H9 (cell line): Measurements from ENCODE around the gene ANGPTL3. TPM values are rescaled to one million over a fixed set of nuclear protein-coding genes. Genes with fewer than 3 reads are reported as not detected.

Experiments
- DNase-seq: peaks from one replicate; pipeline ENCODE4 v3.0.0-alpha.2; 2017
- H2AFZ ChIP-seq: one replicate; pipeline ENCODE4 v1.6.1; 2013; ENCODE audit warnings: mild to moderate bottlenecking, low read length, control low read depth, moderate library complexity
- H2AK5ac ChIP-seq: 2 replicates; pipeline ENCODE4 v1.6.1; 2013; ENCODE audit warnings: low read length, control low read depth, mixed read lengths; ENCODE audit not compliant: insufficient read length
- H2BK120ac ChIP-seq: one replicate; pipeline ENCODE4 v1.6.1; 2013; ENCODE audit warnings: low read depth, mild to moderate bottlenecking, low read length, control low read depth, inconsistent platforms; ENCODE audit not compliant: poor library complexity, severe bottlenecking
- H2BK12ac ChIP-seq: 2 replicates; pipeline ENCODE4 v1.6.1; 2013; ENCODE audit warnings: low read length, control low read depth, mixed read lengths, low read depth; ENCODE audit not compliant: insufficient read length
- H2BK15ac ChIP-seq: 2 replicates; pipeline ENCODE4 v1.6.1; 2013; ENCODE audit warnings: low read depth, low read length, control low read depth
- H2BK20ac ChIP-seq: one replicate; pipeline ENCODE4 v1.6.1; 2013; ENCODE audit warnings: low read depth, mild to moderate bottlenecking, low read length, control low read depth, inconsistent platforms; ENCODE audit not compliant: poor library complexity, severe bottlenecking
- H2BK5ac ChIP-seq: 2 replicates; pipeline ENCODE4 v1.6.1; 2013; ENCODE audit warnings: low read length, control low read depth, mixed read lengths; ENCODE audit not compliant: insufficient read length
- H3K14ac ChIP-seq: 2 replicates; pipeline ENCODE4 v1.6.1; 2013; ENCODE audit warnings: low read length, control low read depth; ENCODE audit not compliant: insufficient read depth
- H3K18ac ChIP-seq: 2 replicates; pipeline ENCODE4 v1.6.1; 2013; ENCODE audit warnings: low read depth, mild to moderate bottlenecking, mixed read lengths, low read length, control low read depth; ENCODE audit not compliant: insufficient read length
- H3K23ac ChIP-seq: 2 replicates; pipeline ENCODE4 v1.6.1; 2013; ENCODE audit warnings: low read length, control low read depth, mixed read lengths, low read depth; ENCODE audit not compliant: insufficient read length
- H3K23me2 ChIP-seq: 2 replicates; pipeline ENCODE4 v1.6.1; 2013; ENCODE audit warnings: low read depth, mild to moderate bottlenecking, mixed read lengths, low read length, control low read depth; ENCODE audit not compliant: insufficient read length, poor library complexity, severe bottlenecking
- H3K27ac ChIP-seq: 2 replicates; pipeline ENCODE4 v1.5.1; 2013; ENCODE audit warnings: low read length, control low read depth, mixed read lengths, low read depth; ENCODE audit not compliant: insufficient read length
- H3K27me3 ChIP-seq: 2 replicates; pipeline ENCODE4 v1.6.1; 2013; ENCODE audit warnings: low read length, control low read depth, inconsistent platforms; ENCODE audit not compliant: insufficient read depth
- H3K4ac ChIP-seq: 2 replicates; pipeline ENCODE4 v1.6.1; 2013; ENCODE audit warnings: low read depth, mild to moderate bottlenecking, control low read depth, inconsistent platforms, low read length, moderate library complexity
- H3K4me1 ChIP-seq: 2 replicates; pipeline ENCODE4 v1.6.1; 2013; ENCODE audit warnings: low read length, control low read depth, inconsistent platforms; ENCODE audit not compliant: insufficient read depth
- H3K4me2 ChIP-seq: 2 replicates; pipeline ENCODE4 v1.6.1; 2013; ENCODE audit warnings: low read length, control low read depth, mixed read lengths; ENCODE audit not compliant: insufficient read length, insufficient read depth
- H3K56ac ChIP-seq: 2 replicates; pipeline ENCODE4 v1.6.1; 2013; ENCODE audit warnings: low read depth, mild to moderate bottlenecking, mixed read lengths, low read length, control low read depth; ENCODE audit not compliant: insufficient read length
- H3K79me1 ChIP-seq: 2 replicates; pipeline ENCODE4 v1.6.1; 2013; ENCODE audit warnings: low read depth, mild to moderate bottlenecking, moderate library complexity, low read length, control low read depth, inconsistent platforms; ENCODE audit not compliant: insufficient read depth, poor library complexity, severe bottlenecking
- H3K79me2 ChIP-seq: 2 replicates; pipeline ENCODE4 v1.6.1; 2013; ENCODE audit warnings: low read length, control low read depth, inconsistent platforms; ENCODE audit not compliant: insufficient read depth
- H3K9ac ChIP-seq: 2 replicates; pipeline ENCODE4 v1.6.1; 2013; ENCODE audit warnings: low read length, control low read depth, mixed read lengths; ENCODE audit not compliant: insufficient read length; ENCODE audit errors: extremely low read depth
- H3K9me3 ChIP-seq: one replicate; pipeline ENCODE4 v1.6.1; 2013; ENCODE audit warnings: low read depth, low read length, inconsistent platforms; ENCODE audit not compliant: control insufficient read depth
- H3T11ph ChIP-seq: one replicate; pipeline ENCODE4 v1.6.1; 2013; ENCODE audit warnings: mild to moderate bottlenecking, low read length, control low read depth, inconsistent platforms
- H4K20me1 ChIP-seq: one replicate; pipeline ENCODE4 v1.6.1; 2013; ENCODE audit not compliant: control insufficient read depth, insufficient read length, insufficient read depth
- H4K5ac ChIP-seq: 2 replicates; pipeline ENCODE4 v1.6.1; 2013; ENCODE audit warnings: low read depth, mild to moderate bottlenecking, mixed read lengths, low read length, control low read depth; ENCODE audit not compliant: insufficient read length
- H4K8ac ChIP-seq: replicated peaks from 2 replicates; pipeline ENCODE4 v1.6.1; 2013; ENCODE audit warnings: low read length, control low read depth, mixed read lengths, low read depth; ENCODE audit not compliant: insufficient read length
- H4K91ac ChIP-seq: 2 replicates; pipeline ENCODE4 v1.6.1; 2013; ENCODE audit warnings: low read depth, mild to moderate bottlenecking, moderate library complexity, mixed read lengths, low read length, control low read depth; ENCODE audit not compliant: insufficient read length
- H3K27ac Mint-ChIP-seq, 3 experiments: 2 replicates in 2 of 3; 3 replicates in 1 of 3; pipeline ENCODE4 v1.8.0; 2020 to 2021; ENCODE audit warnings: mixed read lengths in 3 of 3, mild to moderate bottlenecking in 1 of 3, moderate library complexity in 1 of 3
- H3K27me3 Mint-ChIP-seq: 2 replicates; pipeline ENCODE4 v1.8.0; 2021; ENCODE audit warnings: low read depth, mild to moderate bottlenecking, moderate library complexity, mixed read lengths
- H3K36me3 Mint-ChIP-seq, 3 experiments: 2 replicates in 2 of 3; 3 replicates in 1 of 3; pipeline ENCODE4 v1.8.0; 2020 to 2021; ENCODE audit warnings: low read depth in 3 of 3, mixed read lengths in 3 of 3; ENCODE audit not compliant: insufficient read depth in 1 of 3
- H3K4me1 Mint-ChIP-seq, 2 experiments: 2 replicates each; pipeline ENCODE4 v1.8.0; 2020; ENCODE audit warnings: mixed read lengths in 2 of 2
- H3K4me3 Mint-ChIP-seq, 2 experiments: 2 replicates in 1 of 2; 3 replicates in 1 of 2; pipeline ENCODE4 v1.8.0; 2020 to 2021; ENCODE audit warnings: mild to moderate bottlenecking in 2 of 2, mixed read lengths in 2 of 2, moderate library complexity in 1 of 2
- H3K9me3 Mint-ChIP-seq, 2 experiments: 2 replicates in 1 of 2; 3 replicates in 1 of 2; pipeline ENCODE4 v1.8.0; 2020; ENCODE audit warnings: mild to moderate bottlenecking in 2 of 2, mixed read lengths in 2 of 2, moderate library complexity in 1 of 2
- CTCF ChIP-seq: fragments of 200-600 bp; sonication (generic); conservative IDR thresholded peaks from 3 replicates; pipeline ENCODE4 v1.8.0; 2021; ENCODE audit warnings: antibody characterized with exemption, mild to moderate bottlenecking
- WGBS: extraction: QIAGEN DNeasy Blood & Tissue Kit; methylation state at CpG from one replicate; pipeline ENCODE4 v1.1.7; 2013; ENCODE audit warnings: missing lambda C conversion rate, low lambda C conversion rate, mixed read lengths; ENCODE audit not compliant: insufficient read length; ENCODE audit errors: extremely low coverage; 5-methylcytosine and 5-hydroxymethylcytosine counted together
- total RNA-seq: library from RNA; stranded (reverse); gene quantifications from 2 replicates; pipeline ENCODE4 v1.2.1, GENCODE V29; 2021

The ANGPTL3 gene
- total RNA-seq, 1 experiment from 2014 or later = not detected

- Mint-ChIP-seq H3K27me3 (no peaks in the 10 kb centered on the region), H3K9me3 (no peaks in the 10 kb centered on the region), H3K36me3 (peaks cover 0 to 11% (median 3%) of the 10 kb centered on the region in 3 experiments; a peak in 4 of 7 replicates), H3K4me1 (peaks cover 9 to 13% of the 10 kb centered on the region in 2 experiments), H3K4me3 (no peak overlapping the region), H3K27ac (0 out of 7 replicates have a peak overlapping the region, but pooled peaks of 1 of the 3 experiments have one; percentile 36)
- no peak overlapping the region for H3K9ac ChIP-seq
- no peak for TF ChIP-seq CTCF
- no peak overlapping the region for H3K27ac ChIP-seq
- no peaks in the 10 kb centered on the region for H3K79me1 ChIP-seq
- H2BK15ac ChIP-seq = no peak overlapping the region
- no peak overlapping the region for H2AK5ac ChIP-seq
- H2BK20ac ChIP-seq = no peak overlapping the region
- H4K5ac ChIP-seq = no peak overlapping the region
- H2AFZ ChIP-seq = no peak overlapping the region
- no peak overlapping the region for H3K4ac ChIP-seq
- no peaks in the 10 kb centered on the region for H3K4me1 ChIP-seq
- no peak overlapping the region for H3K56ac ChIP-seq
- H3T11ph ChIP-seq = no peak overlapping the region
- H3K23me2 ChIP-seq = no peaks in the 10 kb centered on the region
- H4K8ac ChIP-seq = no peak overlapping the region
- no peak for DNase-seq
- no peak overlapping the region for H4K91ac ChIP-seq
- H3K9me3 ChIP-seq = no peaks in the 10 kb centered on the region
- H3K27me3 ChIP-seq = no peaks in the 10 kb centered on the region
- no peaks in the 10 kb centered on the region for H4K20me1 ChIP-seq
- no CpG with 5 or more reads among the region's 2 CpGs for WGBS
- H3K79me2 ChIP-seq = no peaks in the 10 kb centered on the region
- H2BK12ac ChIP-seq = no peak overlapping the region
- H3K23ac ChIP-seq = no peak overlapping the region
- no peak overlapping the region for H2BK5ac ChIP-seq
- H3K14ac ChIP-seq = no peak overlapping the region
- no peak overlapping the region for H2BK120ac ChIP-seq
- no peak overlapping the region for H3K4me2 ChIP-seq
- no peak overlapping the region for H3K18ac ChIP-seq
Measured at GRCh38 chr1:62612770-62613169, 15.4 kb downstream of the ANGPTL3 start.
